Measurements from ENCODE around the gene RIPK4.
"Not testable (repeated sequence)": the region's sequence is repeated elsewhere in the genome, so short reads cannot be mapped to it uniquely, and the experiment has no call there.

Gene RIPK4

DNA sequence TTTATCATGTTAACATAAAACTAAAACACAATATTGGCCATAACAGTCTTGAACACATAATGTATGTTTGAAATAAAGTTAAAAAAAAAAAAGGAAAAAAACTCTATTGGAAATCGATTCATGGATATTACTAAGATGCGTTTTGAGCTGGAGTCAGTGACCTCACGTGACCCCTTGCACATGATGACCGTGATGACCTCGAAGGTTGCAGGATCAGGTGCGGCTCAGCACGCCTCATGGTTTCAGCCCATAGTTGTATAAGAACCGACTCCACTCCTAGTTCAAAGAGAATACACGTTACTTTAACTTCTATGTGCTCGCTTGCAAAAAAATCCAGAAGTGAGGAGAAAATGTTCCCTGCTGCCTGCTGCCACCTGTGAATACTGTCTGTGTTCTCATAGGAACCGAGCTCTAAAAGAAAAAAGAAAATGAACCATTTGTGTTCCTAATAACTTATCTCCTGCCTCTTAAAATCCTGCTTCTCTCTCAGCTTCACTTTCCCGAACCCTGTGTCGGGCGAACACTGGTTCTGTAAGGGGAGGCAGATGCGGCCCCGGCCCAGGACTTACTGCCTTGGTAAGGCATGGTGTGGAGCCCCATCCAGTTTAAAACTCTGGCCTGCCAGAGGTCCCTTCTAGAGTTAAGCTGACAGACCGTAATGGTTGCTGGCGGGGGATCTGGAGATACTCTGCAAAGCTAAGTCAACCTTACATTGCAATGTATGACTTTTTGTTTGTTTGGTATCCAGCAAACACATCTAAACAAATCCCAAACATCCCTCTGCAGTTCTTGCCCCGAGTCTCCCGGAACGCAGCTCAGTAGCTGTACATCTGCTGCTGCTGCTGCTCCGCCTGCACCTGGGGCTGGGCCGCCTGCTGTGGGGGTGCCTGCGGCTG, 33.8 kb upstream of the RIPK4 start:
- Histone ChIP-seq H3K9me3 (ENCODE audit: low read depth, low read length) (no peaks in the 10 kb centered on the region), H3K36me3 (ENCODE audit: insufficient read depth, low read length) (peaks cover 24% of the 10 kb centered on the region), H3K4me3 (no peak overlapping the region), H3K27ac (peak overlapping the region; percentile 42; the same call in 1 of the 2 replicates), H3K9ac (ENCODE audit: insufficient read length) (no peak overlapping the region)
- TF ChIP-seq FOXP2 (optimal IDR thresholded peaks at IDR 0.05; ENCODE audit: control extremely low read depth, extremely low read length, insufficient read depth) (no peak), POLR2AphosphoS5 (IDR thresholded peaks at IDR 0.05; ENCODE audit: borderline replicate concordance, low read depth, low read length) (no peak), EZH2 (IDR thresholded peaks at IDR 0.05) (no peak)
- no peak for DNase-seq (ENCODE audit: low read depth, low spot score)

DNA sequence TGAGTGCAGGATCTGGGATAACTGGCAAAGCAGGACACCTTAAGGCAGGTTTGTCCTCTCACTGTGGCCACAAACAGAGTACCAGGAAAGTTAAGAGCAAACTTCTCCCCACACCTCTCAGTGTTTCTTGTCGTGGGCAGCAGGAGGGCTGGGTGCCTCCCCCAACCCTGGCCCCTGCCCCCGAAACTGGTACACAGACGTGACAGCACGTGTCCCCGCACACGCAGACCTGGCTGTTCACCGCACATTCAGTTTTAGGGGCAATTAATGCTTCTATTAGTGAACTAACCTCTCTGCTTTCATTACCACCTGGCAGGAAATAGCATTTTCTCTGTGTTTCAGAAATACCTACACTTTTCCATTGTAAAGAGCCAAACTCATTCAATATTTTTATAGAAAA, 32.9 kb upstream of the RIPK4 start:
- Histone ChIP-seq H3K9ac (ENCODE audit: insufficient read length) (no peak overlapping the region), H3K4me3 (no peak overlapping the region), H3K36me3 (ENCODE audit: insufficient read depth, low read length) (peaks cover 22% of the 10 kb centered on the region), H3K27ac (no peak overlapping the region), H3K9me3 (ENCODE audit: low read depth, low read length) (no peaks in the 10 kb centered on the region)
- no peak for DNase-seq (ENCODE audit: low read depth, low spot score)
- TF ChIP-seq FOXP2 (optimal IDR thresholded peaks at IDR 0.05; ENCODE audit: control extremely low read depth, extremely low read length, insufficient read depth) (no peak), EZH2 (IDR thresholded peaks at IDR 0.05) (no peak), POLR2AphosphoS5 (IDR thresholded peaks at IDR 0.05; ENCODE audit: borderline replicate concordance, low read depth, low read length) (no peak)

DNA sequence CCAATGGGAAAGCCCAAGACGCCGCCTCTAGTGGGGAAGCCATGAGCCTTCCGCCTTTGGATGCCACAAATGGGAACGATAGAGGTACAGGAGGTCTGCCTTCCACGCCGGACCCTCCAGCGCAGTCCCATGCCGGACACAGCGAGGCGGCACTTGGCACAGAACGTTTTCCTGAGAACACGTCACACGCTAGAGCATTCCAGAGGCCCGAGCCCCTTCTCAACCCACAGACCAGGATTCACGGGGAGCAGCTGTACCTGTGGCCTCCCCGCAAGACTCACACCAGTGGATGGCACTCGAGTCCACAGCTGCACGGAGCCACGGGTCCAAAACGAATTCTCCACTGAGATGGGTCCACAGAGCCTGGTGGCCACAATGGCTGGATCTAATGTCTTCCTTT, 31.5 kb upstream of the RIPK4 start:
- DNase-seq (ENCODE audit: low read depth, low spot score), result no peak
- Histone ChIP-seq H3K4me3 (no peak overlapping the region), H3K9me3 (ENCODE audit: low read depth, low read length) (no peaks in the 10 kb centered on the region; the same call in 1 of the 2 replicates), H3K36me3 (ENCODE audit: insufficient read depth, low read length) (peaks cover 22% of the 10 kb centered on the region), H3K27ac (no peak overlapping the region), H3K9ac (ENCODE audit: insufficient read length) (no peak overlapping the region)
- TF ChIP-seq EZH2 (IDR thresholded peaks at IDR 0.05), result no peak
- no peak for TF ChIP-seq POLR2AphosphoS5 (IDR thresholded peaks at IDR 0.05; ENCODE audit: borderline replicate concordance, low read depth, low read length)
- no peak for TF ChIP-seq FOXP2 (optimal IDR thresholded peaks at IDR 0.05; ENCODE audit: control extremely low read depth, extremely low read length, insufficient read depth)

DNA sequence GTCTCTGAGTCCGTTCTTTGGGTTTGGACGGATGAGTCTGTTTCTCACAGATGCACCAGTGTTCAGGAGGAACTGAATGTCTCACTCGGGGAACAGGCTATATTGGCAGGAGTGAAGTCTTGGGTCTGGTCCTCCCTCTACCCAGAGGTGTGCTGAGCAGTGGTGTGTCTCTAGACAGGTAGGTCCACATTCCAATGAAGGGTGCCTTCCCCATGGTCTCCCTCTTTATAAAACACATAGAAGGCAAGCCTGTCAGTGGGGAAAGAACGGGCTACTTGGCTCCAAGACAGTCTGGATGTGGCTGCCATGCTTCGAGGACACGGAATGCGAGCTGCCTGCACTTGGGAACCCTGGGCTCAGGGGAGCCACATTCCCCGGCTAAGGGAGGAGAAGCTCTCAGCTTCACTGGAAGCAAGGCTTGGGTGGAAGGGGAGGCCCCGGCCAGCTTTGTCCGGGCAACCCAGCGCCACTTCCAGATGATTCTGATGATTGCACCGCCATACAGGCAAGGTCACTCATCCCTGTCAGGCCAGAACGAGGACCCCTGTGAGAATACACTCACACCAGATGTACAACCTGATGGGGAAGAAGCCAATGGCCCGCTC, 29.7 kb upstream of the RIPK4 start:
- H3K4me3 ChIP-seq, result no peak overlapping the region
- H3K9ac ChIP-seq (ENCODE audit: insufficient read length), result no peak overlapping the region
- peaks cover 21% of the 10 kb centered on the region for H3K36me3 ChIP-seq (ENCODE audit: insufficient read depth, low read length)
- no peak for TF ChIP-seq POLR2AphosphoS5 (IDR thresholded peaks at IDR 0.05; ENCODE audit: borderline replicate concordance, low read depth, low read length)
- TF ChIP-seq EZH2 (IDR thresholded peaks at IDR 0.05), result no peak
- TF ChIP-seq FOXP2 (optimal IDR thresholded peaks at IDR 0.05; ENCODE audit: control extremely low read depth, extremely low read length, insufficient read depth), result no peak
- no peaks in the 10 kb centered on the region; the same call in 1 of the 2 replicates for H3K9me3 ChIP-seq (ENCODE audit: low read depth, low read length)
- no peak for DNase-seq (ENCODE audit: low read depth, low spot score)
- no peak overlapping the region for H3K27ac ChIP-seq

DNA sequence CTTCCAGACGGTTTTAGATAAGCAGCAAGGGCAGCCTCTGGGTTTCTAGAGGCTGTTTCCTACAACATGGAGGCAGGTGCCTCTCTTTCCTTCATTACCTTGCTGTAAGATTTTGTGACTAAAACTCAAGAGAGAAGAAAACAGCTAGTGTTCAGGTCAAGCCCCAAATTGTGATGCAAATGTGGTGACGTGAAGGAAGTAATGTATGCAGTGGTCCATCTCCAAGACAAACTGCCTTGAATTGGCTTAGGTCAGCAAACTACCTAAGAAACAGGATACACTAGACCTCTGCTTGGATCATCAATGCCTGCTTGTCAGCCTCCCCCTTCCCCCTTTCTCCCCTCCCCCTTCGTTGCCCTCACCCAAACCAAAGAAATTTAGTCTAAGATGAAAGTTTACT, 28.9 kb upstream of the RIPK4 start:
- no peak overlapping the region for H3K9ac ChIP-seq (ENCODE audit: insufficient read length)
- H3K36me3 ChIP-seq (ENCODE audit: insufficient read depth, low read length), result peaks cover 12% of the 10 kb centered on the region
- TF ChIP-seq FOXP2 (optimal IDR thresholded peaks at IDR 0.05; ENCODE audit: control extremely low read depth, extremely low read length, insufficient read depth) (no peak), EZH2 (IDR thresholded peaks at IDR 0.05) (no peak), POLR2AphosphoS5 (IDR thresholded peaks at IDR 0.05; ENCODE audit: borderline replicate concordance, low read depth, low read length) (no peak)
- DNase-seq (ENCODE audit: low read depth, low spot score), result no peak
- no peaks in the 10 kb centered on the region; the same call in 1 of the 2 replicates for H3K9me3 ChIP-seq (ENCODE audit: low read depth, low read length)
- H3K4me3 ChIP-seq, result no peak overlapping the region
- no peak overlapping the region for H3K27ac ChIP-seq

DNA sequence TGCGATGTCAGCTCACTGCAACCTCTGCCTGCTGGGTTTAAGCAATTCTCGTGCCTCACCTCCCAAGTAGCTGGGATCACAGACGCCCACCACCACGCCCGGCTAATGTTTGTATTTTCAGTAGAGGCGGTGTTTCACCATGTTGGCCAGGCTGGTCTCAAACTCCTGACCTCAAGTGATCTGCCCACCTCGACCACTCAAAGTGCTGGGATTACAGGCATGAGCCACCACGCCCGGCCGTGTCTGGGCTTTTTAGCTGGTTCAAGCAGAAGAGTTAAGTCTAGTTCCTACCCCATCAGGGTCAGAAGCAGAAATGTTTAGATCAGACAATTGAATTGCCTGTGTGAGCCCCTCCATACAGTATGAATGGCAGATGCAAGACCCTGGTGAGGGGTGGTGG, 27.7 kb upstream of the RIPK4 start:
- Histone ChIP-seq H3K4me3 (no peak overlapping the region), H3K27ac (no peak overlapping the region), H3K9me3 (ENCODE audit: low read depth, low read length) (no peaks in the 10 kb centered on the region; the same call in 1 of the 2 replicates), H3K36me3 (ENCODE audit: insufficient read depth, low read length) (peaks cover 6% of the 10 kb centered on the region; the same call in 1 of the 2 replicates), H3K9ac (ENCODE audit: insufficient read length) (no peak overlapping the region)
- TF ChIP-seq EZH2 (IDR thresholded peaks at IDR 0.05), result no peak
- TF ChIP-seq FOXP2 (optimal IDR thresholded peaks at IDR 0.05; ENCODE audit: control extremely low read depth, extremely low read length, insufficient read depth), result no peak
- TF ChIP-seq POLR2AphosphoS5 (IDR thresholded peaks at IDR 0.05; ENCODE audit: borderline replicate concordance, low read depth, low read length), result no peak
- DNase-seq (ENCODE audit: low read depth, low spot score), result no peak

DNA sequence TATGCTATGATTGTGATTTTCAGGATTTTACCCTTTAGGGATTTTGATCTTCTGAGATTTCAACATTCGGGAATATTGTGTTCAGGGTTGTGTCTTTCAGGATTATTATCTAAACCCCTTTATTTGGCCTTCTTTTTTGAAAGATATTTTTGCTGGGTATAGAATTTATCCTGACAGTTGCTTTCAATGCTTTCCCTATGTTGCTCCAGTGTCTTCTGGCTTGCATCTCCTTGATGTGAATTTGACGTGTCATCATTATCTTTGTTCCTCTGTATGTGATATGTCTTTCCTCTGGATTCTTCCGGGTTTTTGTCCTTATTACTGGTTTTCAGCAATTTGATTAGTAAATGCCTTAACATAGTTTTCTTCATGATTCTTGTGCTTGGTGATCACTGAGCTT, 25.9 kb upstream of the RIPK4 start:
- Histone ChIP-seq H3K4me3 (no peak overlapping the region), H3K36me3 (ENCODE audit: insufficient read depth, low read length) (no peaks in the 10 kb centered on the region), H3K9me3 (ENCODE audit: low read depth, low read length) (no peaks in the 10 kb centered on the region; the same call in 1 of the 2 replicates), H3K27ac (no peak overlapping the region), H3K9ac (ENCODE audit: insufficient read length) (no peak overlapping the region)
- TF ChIP-seq POLR2AphosphoS5 (IDR thresholded peaks at IDR 0.05; ENCODE audit: borderline replicate concordance, low read depth, low read length) (no peak), FOXP2 (optimal IDR thresholded peaks at IDR 0.05; ENCODE audit: control extremely low read depth, extremely low read length, insufficient read depth) (no peak), EZH2 (IDR thresholded peaks at IDR 0.05) (no peak)
- no peak for DNase-seq (ENCODE audit: low read depth, low spot score)

DNA sequence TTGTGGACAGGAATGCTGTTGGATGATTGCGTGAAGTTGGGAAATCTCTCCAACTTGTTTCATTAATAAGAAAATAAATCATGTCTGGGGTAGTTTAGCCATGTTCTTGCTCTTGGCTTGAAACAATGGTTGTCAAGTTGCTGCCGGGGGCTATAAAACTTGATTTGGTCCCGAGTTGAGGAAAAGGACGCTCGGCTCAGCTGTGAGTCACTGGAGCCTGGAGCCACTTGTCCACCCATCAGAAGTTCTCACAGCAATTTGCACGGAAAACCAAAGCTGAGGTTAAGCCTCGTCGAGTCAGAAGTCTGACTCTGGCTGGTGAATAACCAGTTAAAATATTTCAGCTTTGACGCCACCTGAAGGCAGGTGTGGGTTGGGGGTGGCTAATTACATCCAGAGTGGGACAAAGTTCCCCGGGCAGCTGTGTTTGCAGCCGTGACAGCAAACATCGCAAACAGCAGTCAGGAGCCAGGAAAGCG, 19.7 kb upstream of the RIPK4 start:
- Histone ChIP-seq H3K9me3 (ENCODE audit: low read depth, low read length) (no peaks in the 10 kb centered on the region), H3K4me3 (no peak overlapping the region), H3K36me3 (ENCODE audit: insufficient read depth, low read length) (no peaks in the 10 kb centered on the region), H3K9ac (ENCODE audit: insufficient read length) (no peak overlapping the region), H3K27ac (peak overlapping the region; percentile 74)
- DNase-seq (ENCODE audit: low read depth, low spot score), result no peak
- TF ChIP-seq POLR2AphosphoS5 (IDR thresholded peaks at IDR 0.05; ENCODE audit: borderline replicate concordance, low read depth, low read length) (no peak), EZH2 (IDR thresholded peaks at IDR 0.05) (no peak), FOXP2 (optimal IDR thresholded peaks at IDR 0.05; ENCODE audit: control extremely low read depth, extremely low read length, insufficient read depth) (no peak)

DNA sequence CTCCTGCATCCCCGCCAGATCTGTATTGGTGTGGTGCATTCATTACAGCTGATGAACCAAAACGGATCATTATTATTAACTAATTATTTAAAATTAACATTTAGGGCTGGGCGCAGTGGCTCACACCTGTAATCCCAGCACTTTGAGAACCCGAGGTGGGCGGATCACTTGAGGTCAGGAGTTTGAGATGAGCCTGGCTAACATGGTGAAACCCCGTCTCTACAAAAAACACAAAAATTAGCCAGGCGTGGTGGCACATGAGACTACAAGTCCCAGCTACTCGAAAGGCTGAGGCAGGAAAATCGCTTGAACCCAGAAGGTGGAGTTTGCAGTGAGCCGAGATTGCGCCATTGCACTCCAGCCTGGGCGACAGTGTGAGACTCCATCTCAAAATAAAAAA, 18.4 kb upstream of the RIPK4 start:
- not testable (repeated sequence) for H3K36me3 ChIP-seq (ENCODE audit: insufficient read depth, low read length); DNase-seq (ENCODE audit: low read depth, low spot score); H3K4me3 ChIP-seq; H3K27ac ChIP-seq; H3K9ac ChIP-seq (ENCODE audit: insufficient read length); H3K9me3 ChIP-seq (ENCODE audit: low read depth, low read length)

Data from SK-N-MC (cell line).